A673 (cell line): ENCODE results near the gene MIER2. TPM values are rescaled to one million over a fixed set of nuclear protein-coding genes. Genes with fewer than 3 reads are reported as not detected.
A peak's percentile ranks its signal among the peaks of the same experiment; 100 is the strongest.

Experiments used
- BruUV-seq: library from RNA; stranded (reverse); fragments of 400-500 nt; replicated peaks from 2 replicates; lab custom pipeline; 2021; lab: Mats Ljungman, UMichigan
- CTCF ChIA-PET: fragments of 300-600 bp; sonication (Branson Sonifier 250); formaldehyde crosslinking; loops from one replicate; lab custom pipeline; 2022; ENCODE audit warnings: antibody characterized with exemption; lab: Charles Lee
- POLR2A ChIA-PET: fragments of 300-600 bp; sonication (Branson Sonifier 250); formaldehyde crosslinking; loops from one replicate; lab custom pipeline; 2022; ENCODE audit warnings: antibody characterized with exemption; ENCODE audit not compliant: low non-redundant PET; lab: Charles Lee
- DNase-seq: peaks from one replicate; pipeline ENCODE4 v3.0.0-alpha.2; 2015; ENCODE audit warnings: low spot score
- H3K27ac ChIP-seq: fragments of 200-600 bp; sonication (generic); 2 replicates; pipeline ENCODE4 v1.5.1; 2016; ENCODE audit warnings: mixed run types, low read depth, mild to moderate bottlenecking, mixed read lengths, antibody characterized with exemption, low read length; ENCODE audit not compliant: poor library complexity, severe bottlenecking
- H3K27me3 ChIP-seq: fragments of 200-600 bp; sonication (generic); replicated peaks from 2 replicates; pipeline ENCODE4 v1.6.1; 2017; ENCODE audit warnings: mixed run types, low read depth, mild to moderate bottlenecking, mixed read lengths, antibody characterized with exemption, low read length; ENCODE audit not compliant: insufficient read depth, poor library complexity
- H3K36me3 ChIP-seq: fragments of 200-600 bp; sonication (generic); 2 replicates; pipeline ENCODE4 v1.6.1; 2016; ENCODE audit warnings: mixed run types, mild to moderate bottlenecking, mixed read lengths, antibody characterized with exemption, low read length; ENCODE audit not compliant: insufficient read depth, poor library complexity, severe bottlenecking
- H3K4me1 ChIP-seq: fragments of 200-600 bp; sonication (generic); 2 replicates; pipeline ENCODE4 v1.6.1; 2017; ENCODE audit warnings: mixed run types, mild to moderate bottlenecking, mixed read lengths, antibody characterized with exemption, low read length; ENCODE audit not compliant: insufficient read depth, poor library complexity, severe bottlenecking
- H3K4me3 ChIP-seq: fragments of 200-600 bp; sonication (generic); 2 replicates; pipeline ENCODE4 v1.5.1; 2016; ENCODE audit warnings: low read depth, mixed run types, mild to moderate bottlenecking, mixed read lengths, low read length; ENCODE audit not compliant: poor library complexity, severe bottlenecking
- H3K9me3 ChIP-seq: fragments of 200-600 bp; sonication (generic); 2 replicates; pipeline ENCODE4 v1.6.1; 2016; ENCODE audit warnings: mixed run types, low read depth, mild to moderate bottlenecking, mixed read lengths, antibody characterized with exemption, low read length; ENCODE audit not compliant: poor library complexity, severe bottlenecking
- CTCF ChIP-seq: fragments of 300-800, 200-600 bp; sonication (generic); conservative IDR thresholded peaks from 2 replicates; pipeline ENCODE4 v1.5.1; 2017; ENCODE audit warnings: low read depth, mild to moderate bottlenecking, antibody characterized with exemption, low read length, moderate library complexity, mixed read lengths
- EZH2 ChIP-seq: fragments of 200-600 bp; sonication (generic); IDR thresholded peaks from 2 replicates; pipeline ENCODE4 v1.6.1; 2017; ENCODE audit warnings: borderline replicate concordance, low read depth, mild to moderate bottlenecking, mixed read lengths, antibody characterized with exemption, low read length; ENCODE audit not compliant: poor library complexity, severe bottlenecking
- intact Hi-C: fragments of 100-400 bp; cut with micrococcal nuclease; formaldehyde crosslinking; loops from one replicate; pipeline ENCODE4 v1.10.0; 2022; ENCODE audit not compliant: unreplicated experiment
- total RNA-seq: library from RNA; stranded (reverse); gene quantifications from 2 replicates; pipeline ENCODE4 v1.2.3, GENCODE V29; 2021

The MIER2 gene
- total RNA-seq, 1 experiment from 2014 or later = 47.8 TPM

GRCh38 chr19:292951-293350 lies 51.6 kb downstream of the MIER2 start:
- ChIA-PET POLR2A (no interaction called here), CTCF (no interaction called here)
- TF ChIP-seq CTCF (no peak), EZH2 (no peak)
- intact Hi-C loops = no loop called here
- Histone ChIP-seq H3K27ac (no peak overlapping the region), H3K27me3 (peaks cover 32% of the 10 kb centered on the region), H3K4me1 (peaks cover 8% of the 10 kb centered on the region), H3K9me3 (no peaks in the 10 kb centered on the region), H3K36me3 (no peaks in the 10 kb centered on the region), H3K4me3 (no peak overlapping the region)
- no TSS peak for BruUV-seq
- DNase-seq = no peak

GRCh38 chr19:292281-292884 lies 52.2 kb downstream of the MIER2 start:
- Histone ChIP-seq H3K27me3 (peaks cover 32% of the 10 kb centered on the region), H3K9me3 (no peaks in the 10 kb centered on the region), H3K4me3 (no peak overlapping the region), H3K4me1 (peaks cover 8% of the 10 kb centered on the region), H3K27ac (no peak overlapping the region), H3K36me3 (no peaks in the 10 kb centered on the region)
- intact Hi-C loops = no loop called here
- DNase-seq = no peak
- no peak for TF ChIP-seq EZH2
- no peak for TF ChIP-seq CTCF
- ChIA-PET CTCF (no interaction called here), POLR2A (no interaction called here)
- BruUV-seq = no TSS peak

GRCh38 chr19:291561-292280 lies 52.9 kb downstream of the MIER2 start:
- intact Hi-C loops = no loop called here
- no peaks in the 10 kb centered on the region for H3K9me3 ChIP-seq
- ChIA-PET POLR2A (no interaction called here), CTCF (no interaction called here)
- no peak overlapping the region for H3K4me3 ChIP-seq
- peak; percentile 25 for DNase-seq
- peaks cover 8% of the 10 kb centered on the region for H3K4me1 ChIP-seq
- TF ChIP-seq EZH2 (no peak), CTCF (no peak)
- no TSS peak for BruUV-seq
- no peaks in the 10 kb centered on the region for H3K36me3 ChIP-seq
- H3K27me3 ChIP-seq = peaks cover 32% of the 10 kb centered on the region
- H3K27ac ChIP-seq = no peak overlapping the region
